Neuronal stem cell (in vitro differentiated cells): ENCODE data around the gene CDH12.

ENCODE experiments used
- DNase-seq: peaks from one replicate; pipeline ENCODE4 v3.0.0-alpha.2; 2013; ENCODE audit warnings: low spot score
- H2AFZ ChIP-seq: one replicate; pipeline ENCODE4 v1.6.1; 2013; ENCODE audit warnings: mild to moderate bottlenecking, low read length, inconsistent platforms
- H2AK5ac ChIP-seq: 2 replicates; pipeline ENCODE4 v1.6.1; 2013; ENCODE audit warnings: low read depth, mild to moderate bottlenecking, inconsistent platforms, low read length, moderate library complexity, mixed read lengths
- H2BK120ac ChIP-seq: 2 replicates; pipeline ENCODE4 v1.6.1; 2013; ENCODE audit warnings: low read depth, mild to moderate bottlenecking, inconsistent platforms, low read length, moderate library complexity, mixed read lengths
- H2BK12ac ChIP-seq: one replicate; pipeline ENCODE4 v1.6.1; 2013; ENCODE audit warnings: low read length, inconsistent platforms
- H2BK15ac ChIP-seq: 2 replicates; pipeline ENCODE4 v1.6.1; 2013; ENCODE audit warnings: mild to moderate bottlenecking, low read length, inconsistent platforms, mixed read lengths
- H2BK5ac ChIP-seq: one replicate; pipeline ENCODE4 v1.6.1; 2013; ENCODE audit warnings: inconsistent platforms, mild to moderate bottlenecking, low read length, moderate library complexity
- H3K14ac ChIP-seq: one replicate; pipeline ENCODE4 v1.6.1; 2013; ENCODE audit warnings: low read length, inconsistent platforms
- H3K18ac ChIP-seq: 2 replicates; pipeline ENCODE4 v1.6.1; 2013; ENCODE audit warnings: low read length, inconsistent platforms
- H3K23ac ChIP-seq: 2 replicates; pipeline ENCODE4 v1.6.1; 2013; ENCODE audit warnings: low read depth, mild to moderate bottlenecking, mixed read lengths, low read length, inconsistent platforms; ENCODE audit not compliant: poor library complexity
- H3K27ac ChIP-seq: replicated peaks from 3 replicates; pipeline ENCODE4 v1.5.1; 2013; ENCODE audit warnings: low read length, inconsistent platforms
- H3K27me3 ChIP-seq, 3 experiments: 2 replicates each; pipeline ENCODE4 v1.6.1; 2013; ENCODE audit warnings: low read length in 3 of 3, mild to moderate bottlenecking in 2 of 3, inconsistent platforms in 1 of 3, low read depth in 1 of 3, mixed read lengths in 1 of 3, moderate library complexity in 1 of 3; ENCODE audit not compliant: control insufficient read depth in 3 of 3, insufficient read depth in 3 of 3
- H3K36me3 ChIP-seq, 2 donors: replicated peaks in 1 of 2; 2 replicates each; pipeline ENCODE4 v1.6.1; 2013; ENCODE audit warnings: low read length in 2 of 2; ENCODE audit not compliant: control insufficient read depth in 2 of 2, insufficient read depth in 2 of 2
- H3K4ac ChIP-seq: 2 replicates; pipeline ENCODE4 v1.6.1; 2013; ENCODE audit warnings: inconsistent platforms, mild to moderate bottlenecking, low read length, moderate library complexity
- H3K4me1 ChIP-seq, 2 donors: 1 replicate in 1 of 2; 2 replicates in 1 of 2; pipeline ENCODE4 v1.6.1; 2013; ENCODE audit warnings: low read length in 2 of 2, low read depth in 1 of 2; ENCODE audit not compliant: control insufficient read depth in 2 of 2, insufficient read depth in 1 of 2
- H3K4me2 ChIP-seq: one replicate; pipeline ENCODE4 v1.6.1; 2013; ENCODE audit warnings: mild to moderate bottlenecking, low read length, inconsistent platforms; ENCODE audit not compliant: insufficient read depth, poor library complexity, severe bottlenecking
- H3K4me3 ChIP-seq, 2 donors: 2 replicates each; pipeline ENCODE4 v1.5.1; 2013; ENCODE audit warnings: low read length in 2 of 2, mild to moderate bottlenecking in 2 of 2, inconsistent platforms in 1 of 2, moderate library complexity in 1 of 2
- H3K79me1 ChIP-seq: one replicate; pipeline ENCODE4 v1.6.1; 2013; ENCODE audit warnings: low read depth, mild to moderate bottlenecking, inconsistent platforms, low read length, moderate library complexity
- H3K9ac ChIP-seq: one replicate; pipeline ENCODE4 v1.6.1; 2013; ENCODE audit warnings: mild to moderate bottlenecking, low read depth, low read length, inconsistent platforms; ENCODE audit not compliant: poor library complexity
- H3K9me3 ChIP-seq, 2 donors: replicated peaks in 1 of 2; 2 replicates each; pipeline versions ENCODE3 to v1.6.1; 2013; ENCODE audit warnings: low read length in 2 of 2, mild to moderate bottlenecking in 2 of 2, inconsistent platforms in 1 of 2, low read depth in 1 of 2, mixed read lengths in 1 of 2, moderate library complexity in 1 of 2; ENCODE audit not compliant: control insufficient read depth in 2 of 2, insufficient read depth in 1 of 2
- H4K8ac ChIP-seq: one replicate; pipeline ENCODE4 v1.6.1; 2013; ENCODE audit warnings: low read depth, mild to moderate bottlenecking, inconsistent platforms, low read length, moderate library complexity
- H4K91ac ChIP-seq: one replicate; pipeline ENCODE4 v1.6.1; 2013; ENCODE audit warnings: low read length, low read depth, mild to moderate bottlenecking, inconsistent platforms; ENCODE audit not compliant: poor library complexity
- WGBS, 2 donors: extraction: QIAGEN DNeasy Blood & Tissue Kit; methylation state at CpG; one replicate each; pipeline ENCODE4 v1.1.7; 2013; ENCODE audit warnings: missing lambda C conversion rate in 2 of 2, mixed read lengths in 1 of 2; ENCODE audit not compliant: insufficient read length in 2 of 2, insufficient replicate concordance in 1 of 2; ENCODE audit errors: extremely low coverage in 2 of 2; 5-methylcytosine and 5-hydroxymethylcytosine counted together

The CDH12 gene

GRCh38 chr5:22372376-22372775 is 480.8 kb downstream of the CDH12 start:
- Histone ChIP-seq H3K36me3 (no peaks in the 10 kb centered on the region), H3K27ac (no peak overlapping the region), H3K18ac (peak overlapping the region; percentile 36), H3K4me3 (no peak overlapping the region), H3K27me3 (no peaks in the 10 kb centered on the region), H2BK15ac (no peak overlapping the region), H2AFZ (peak overlapping the region; percentile 69), H2BK12ac (no peak overlapping the region), H3K4me2 (no peak overlapping the region), H3K4me1 (no peaks in the 10 kb centered on the region), H4K91ac (no peak overlapping the region), H2AK5ac (no peak overlapping the region), H3K9ac (no peak overlapping the region), H2BK5ac (no peak overlapping the region), H3K23ac (no peak overlapping the region), H3K14ac (no peak overlapping the region), H3K79me1 (no peaks in the 10 kb centered on the region), H2BK120ac (no peak overlapping the region), H4K8ac (no peak overlapping the region), H3K9me3 (no peaks in the 10 kb centered on the region), H3K4ac (no peak overlapping the region)
- DNase-seq, result no peak
- no CpG with 5 or more reads among the region's 8 CpGs for WGBS, 2 donors

- H3K23ac ChIP-seq, result no peak overlapping the region
These were observed 498.2 kb downstream of the CDH12 start for GRCh38 chr5:22354956-22355355.

GRCh38 chr5:22352493-22352892 is 500.7 kb downstream of the CDH12 start:
- Histone ChIP-seq H3K27me3 (no peaks in the 10 kb centered on the region), H4K91ac (no peak overlapping the region), H2BK15ac (no peak overlapping the region), H3K14ac (no peak overlapping the region), H3K9me3 (no peaks in the 10 kb centered on the region), H2BK120ac (no peak overlapping the region), H2BK5ac (no peak overlapping the region), H3K4me3 (no peak overlapping the region), H3K9ac (no peak overlapping the region), H3K36me3 (no peaks in the 10 kb centered on the region), H2AK5ac (no peak overlapping the region), H3K4ac (no peak overlapping the region), H3K4me1 (no peaks in the 10 kb centered on the region), H3K79me1 (no peaks in the 10 kb centered on the region), H3K23ac (no peak overlapping the region), H2AFZ (peak overlapping the region; percentile 30), H4K8ac (no peak overlapping the region), H3K18ac (no peak overlapping the region), H3K27ac (no peak overlapping the region), H2BK12ac (no peak overlapping the region), H3K4me2 (no peak overlapping the region)
- no peak for DNase-seq
- whole genome bisulfite sequencing, 2 donors, result no CpG with 5 or more reads among the region's 4 CpGs

More at GRCh38 chr5:22354956-22355355, 498.2 kb downstream of the CDH12 start:
- no peak for DNase-seq
- Histone ChIP-seq H2BK12ac (no peak overlapping the region), H2AK5ac (no peak overlapping the region), H3K27me3 (no peaks in the 10 kb centered on the region), H2BK15ac (no peak overlapping the region), H4K91ac (no peak overlapping the region), H2AFZ (no peak overlapping the region), H3K79me1 (no peaks in the 10 kb centered on the region), H3K27ac (no peak overlapping the region), H3K14ac (no peak overlapping the region), H3K4me1 (no peaks in the 10 kb centered on the region), H2BK5ac (no peak overlapping the region), H3K9ac (no peak overlapping the region), H4K8ac (no peak overlapping the region), H3K18ac (no peak overlapping the region), H3K4me3 (no peak overlapping the region), H2BK120ac (no peak overlapping the region), H3K4ac (no peak overlapping the region), H3K9me3 (no peaks in the 10 kb centered on the region), H3K36me3 (no peaks in the 10 kb centered on the region), H3K4me2 (no peak overlapping the region)
- WGBS, 2 donors, result no CpG with 5 or more reads among the region's 3 CpGs

- no CpG with 5 or more reads among the region's 2 CpGs for WGBS, 2 donors
- no peak overlapping the region for H3K4me3 ChIP-seq
These were observed 502.0 kb downstream of the CDH12 start for GRCh38 chr5:22351178-22351577.

More at GRCh38 chr5:22351178-22351577, 502.0 kb downstream of the CDH12 start:
- Histone ChIP-seq H2AFZ (no peak overlapping the region), H3K36me3 (no peaks in the 10 kb centered on the region), H3K18ac (no peak overlapping the region), H4K8ac (no peak overlapping the region), H3K14ac (no peak overlapping the region), H3K27me3 (no peaks in the 10 kb centered on the region), H2AK5ac (no peak overlapping the region), H3K9me3 (no peaks in the 10 kb centered on the region), H3K27ac (no peak overlapping the region), H2BK12ac (no peak overlapping the region), H2BK15ac (no peak overlapping the region), H3K4ac (no peak overlapping the region), H2BK5ac (no peak overlapping the region), H3K4me2 (no peak overlapping the region), H2BK120ac (no peak overlapping the region), H3K79me1 (no peaks in the 10 kb centered on the region), H3K4me1 (no peaks in the 10 kb centered on the region), H4K91ac (no peak overlapping the region), H3K9ac (no peak overlapping the region), H3K23ac (no peak overlapping the region)
- DNase-seq, result no peak
